ENCODE data around the gene GCSAML. TPM values are rescaled to one million over a fixed set of nuclear protein-coding genes. Genes with fewer than 3 reads are reported as not detected.

Gene GCSAML
- total RNA-seq (1 to 10 TPM; 2.8 to 3.7 TPM), polyA plus RNA-seq (ENCODE audit: insufficient read depth, low read depth, low replicate concordance) (8.4 TPM)
- long read RNA-seq, donor 1, full-length matches to known transcripts, result 1 of 1 reads
- long read RNA-seq, donor 1, partial matches to known transcripts, result 0 of 1 reads
- long read RNA-seq, donor 1, other reads (novel, unspliced or antisense), result 0 of 1 reads
- long read RNA-seq, donor 2, result 0 reads

DNA sequence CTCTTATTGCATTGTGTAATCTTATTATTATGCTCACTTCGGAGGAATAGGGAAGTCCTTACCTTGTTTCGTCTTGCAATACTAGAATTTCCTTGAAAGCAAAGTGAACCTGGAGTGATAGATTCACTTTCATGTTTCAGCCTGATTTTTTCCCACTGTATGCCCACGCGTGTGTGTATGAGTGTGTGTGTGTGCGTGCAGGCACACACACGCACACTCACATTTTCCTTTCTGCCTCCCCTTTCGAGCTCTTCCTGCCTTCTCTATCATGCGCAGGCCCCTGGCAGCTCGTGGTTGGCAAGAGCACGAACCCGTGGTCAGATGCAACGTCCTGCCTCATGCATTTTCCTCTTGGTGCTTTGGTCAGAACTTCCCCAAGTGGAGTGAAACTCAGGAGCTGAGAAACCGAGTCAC lies at the start of gene GCSAML:
Gene GCSAML (plus strand): TSS at position 366 of the 414 bp plus-strand sequence. CDS start 58 bp downstream, outside the sequence.
- no peak for DNase-seq
- Histone ChIP-seq H3K4me3 (no peak within 1 kb of the TSS), H3K27me3 (no peaks in the 10 kb centered on the region), H3K9me3 (no peaks in the 10 kb centered on the region), H3K27ac (no peak within 1 kb of the TSS), H3K36me3 (ENCODE audit: low read depth, missing control alignments) (no peaks in the 10 kb centered on the region), H3K4me1 (no peaks in the 10 kb centered on the region)
- TF ChIP-seq, protein P1, sequence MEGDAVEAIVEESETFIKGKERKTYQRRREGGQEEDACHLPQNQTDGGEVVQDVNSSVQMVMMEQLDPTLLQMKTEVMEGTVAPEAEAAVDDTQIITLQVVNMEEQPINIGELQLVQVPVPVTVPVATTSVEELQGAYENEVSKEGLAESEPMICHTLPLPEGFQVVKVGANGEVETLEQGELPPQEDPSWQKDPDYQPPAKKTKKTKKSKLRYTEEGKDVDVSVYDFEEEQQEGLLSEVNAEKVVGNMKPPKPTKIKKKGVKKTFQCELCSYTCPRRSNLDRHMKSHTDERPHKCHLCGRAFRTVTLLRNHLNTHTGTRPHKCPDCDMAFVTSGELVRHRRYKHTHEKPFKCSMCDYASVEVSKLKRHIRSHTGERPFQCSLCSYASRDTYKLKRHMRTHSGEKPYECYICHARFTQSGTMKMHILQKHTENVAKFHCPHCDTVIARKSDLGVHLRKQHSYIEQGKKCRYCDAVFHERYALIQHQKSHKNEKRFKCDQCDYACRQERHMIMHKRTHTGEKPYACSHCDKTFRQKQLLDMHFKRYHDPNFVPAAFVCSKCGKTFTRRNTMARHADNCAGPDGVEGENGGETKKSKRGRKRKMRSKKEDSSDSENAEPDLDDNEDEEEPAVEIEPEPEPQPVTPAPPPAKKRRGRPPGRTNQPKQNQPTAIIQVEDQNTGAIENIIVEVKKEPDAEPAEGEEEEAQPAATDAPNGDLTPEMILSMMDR (IDR thresholded peaks at IDR 0.05), result no peak
- no peak for TF ChIP-seq POLR2A (IDR thresholded peaks at IDR 0.05)
- WGBS, 2 donors, result 89 to 91% methylated on average over 13 of the region's 13 CpGs
- intact Hi-C loops (cut with DNase I; ENCODE audit: low total_unique reads), result no loop called here

DNA sequence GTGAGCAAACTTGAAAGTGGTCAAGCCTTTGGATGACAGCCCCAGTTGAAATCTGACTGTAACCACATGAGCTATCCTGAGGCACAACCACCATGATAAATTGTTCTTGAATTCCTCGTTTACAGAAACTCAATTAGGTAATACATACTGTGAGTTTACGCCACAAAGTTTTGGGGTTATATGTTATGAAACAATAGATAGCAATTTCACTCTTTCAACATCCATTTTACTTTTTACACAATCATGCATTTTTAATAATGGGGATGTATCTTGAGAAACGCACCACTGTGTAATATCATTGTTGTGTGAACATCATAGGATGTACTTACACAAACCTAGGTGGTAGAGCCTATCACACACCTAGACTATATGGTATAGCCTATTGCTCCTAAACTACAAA lies 48.1 kb upstream of the GCSAML start:
- no peaks in the 10 kb centered on the region for H3K36me3 ChIP-seq (ENCODE audit: low read depth, missing control alignments)
- TF ChIP-seq POLR2A (IDR thresholded peaks at IDR 0.05), result no peak
- TF ChIP-seq, protein P1 (IDR thresholded peaks at IDR 0.05), result no peak

DNA sequence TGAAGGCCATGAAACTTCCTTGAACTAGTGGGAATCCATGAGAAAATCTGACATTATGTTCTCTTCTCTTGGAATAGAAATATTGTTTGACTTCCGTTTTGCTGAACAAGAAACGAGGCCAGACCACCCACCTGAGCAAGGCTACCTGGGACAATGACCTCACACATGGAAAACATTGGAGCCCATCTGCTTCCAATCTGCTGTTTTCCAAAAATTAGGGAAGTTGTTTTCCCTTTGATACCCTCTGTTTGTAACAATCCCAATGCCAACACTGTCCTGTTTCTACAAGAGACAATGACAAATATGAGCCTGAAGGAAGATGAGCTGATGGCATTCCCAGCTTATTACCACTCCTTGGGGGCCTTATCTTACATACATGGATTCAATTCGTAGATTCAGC lies 42.1 kb upstream of the GCSAML start:
- H3K36me3 ChIP-seq (ENCODE audit: low read depth, missing control alignments), result no peaks in the 10 kb centered on the region
- no peak overlapping the region for H3K4me3 ChIP-seq
- H3K27me3 ChIP-seq, result no peaks in the 10 kb centered on the region
- no peak for TF ChIP-seq POLR2A (IDR thresholded peaks at IDR 0.05)
- TF ChIP-seq, protein P1 (IDR thresholded peaks at IDR 0.05), result no peak
- no peak for DNase-seq
- WGBS, 2 donors, result 46 to 56% methylated on average over 3 of the region's 3 CpGs
- no peaks in the 10 kb centered on the region for H3K9me3 ChIP-seq
- H3K27ac ChIP-seq, result no peak overlapping the region
- intact Hi-C loops (cut with DNase I; ENCODE audit: low total_unique reads), result no loop called here
- no peaks in the 10 kb centered on the region for H3K4me1 ChIP-seq

More for the DNA sequence above, 48.1 kb upstream of the GCSAML start:
- H3K4me1 ChIP-seq, result no peaks in the 10 kb centered on the region
- H3K27ac ChIP-seq, result no peak overlapping the region
- H3K9me3 ChIP-seq, result no peaks in the 10 kb centered on the region
- 59 to 63% methylated on average over 3 of the region's 3 CpGs for WGBS, 2 donors
- intact Hi-C loops (cut with DNase I; ENCODE audit: low total_unique reads), result no loop called here
- no peaks in the 10 kb centered on the region for H3K27me3 ChIP-seq
- DNase-seq, result no peak
- H3K4me3 ChIP-seq, result no peak overlapping the region

DNA sequence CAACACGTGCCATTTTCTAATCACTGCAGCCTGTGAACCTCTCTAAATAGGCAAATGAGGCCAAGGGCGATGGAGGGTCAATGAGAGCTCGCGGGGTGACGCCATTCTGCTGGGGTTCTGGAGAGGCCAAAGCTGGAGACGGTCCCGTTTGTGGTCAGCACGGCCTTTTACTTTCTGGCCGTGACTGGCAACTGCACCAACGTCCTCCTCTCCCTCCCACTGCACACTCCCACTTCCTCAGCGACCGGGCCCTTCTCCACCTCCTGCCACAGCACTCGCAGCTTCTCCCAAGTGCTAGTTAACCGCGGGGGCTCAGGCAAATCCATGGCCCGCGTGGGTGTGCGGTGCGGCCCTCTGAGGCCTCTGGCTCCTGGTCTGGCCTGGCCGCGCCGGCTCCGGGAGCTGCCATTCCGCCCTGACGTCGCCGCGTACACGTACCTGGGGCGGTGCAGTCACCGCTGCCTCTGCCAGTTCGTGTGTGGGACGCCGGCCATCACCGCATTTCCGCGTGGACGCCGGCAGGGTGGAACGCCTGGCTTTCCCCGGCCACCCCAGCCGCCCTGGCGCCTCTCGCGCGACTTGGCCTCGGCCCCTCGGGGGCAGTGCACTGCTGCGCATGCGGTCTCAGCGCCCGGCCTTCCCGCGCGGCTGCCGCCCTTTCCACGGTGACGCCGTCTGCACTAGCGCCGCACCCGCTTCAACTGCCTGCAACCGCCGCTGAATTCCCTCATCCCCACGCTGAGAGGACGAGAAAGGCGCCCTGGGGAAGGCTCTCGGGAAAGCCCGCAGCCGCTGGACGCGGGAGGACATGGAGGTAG lies 30.9 kb upstream of the GCSAML start:
- WGBS, 2 donors, result 44 to 59% methylated on average over 18 to 72 of the region's 72 CpGs
- H3K27ac ChIP-seq, result peak overlapping the region in 1 of 2 donors; percentile 36
- DNase-seq, result peak; percentile 48
- TF ChIP-seq, protein P1 (IDR thresholded peaks at IDR 0.05), result no peak
- no peak for TF ChIP-seq POLR2A (IDR thresholded peaks at IDR 0.05)
- H3K4me3 ChIP-seq, result peak overlapping the region; percentile 49 to 64
- H3K36me3 ChIP-seq (ENCODE audit: low read depth, missing control alignments), result no peaks in the 10 kb centered on the region
- H3K9me3 ChIP-seq, result no peaks in the 10 kb centered on the region
- H3K4me1 ChIP-seq, result no peaks in the 10 kb centered on the region
- intact Hi-C loops (cut with DNase I; ENCODE audit: low total_unique reads), result no loop called here
- H3K27me3 ChIP-seq, result no peaks in the 10 kb centered on the region
